ENCODE data around the gene MAN2B2. TPM values are rescaled to one million over a fixed set of nuclear protein-coding genes. Genes with fewer than 3 reads are reported as not detected.

The MAN2B2 gene
- total and polyA plus RNA-seq, 2 of the 4 experiments (the other 2 are of a cell fraction) = 13.4 to 34.1 TPM

DNA sequence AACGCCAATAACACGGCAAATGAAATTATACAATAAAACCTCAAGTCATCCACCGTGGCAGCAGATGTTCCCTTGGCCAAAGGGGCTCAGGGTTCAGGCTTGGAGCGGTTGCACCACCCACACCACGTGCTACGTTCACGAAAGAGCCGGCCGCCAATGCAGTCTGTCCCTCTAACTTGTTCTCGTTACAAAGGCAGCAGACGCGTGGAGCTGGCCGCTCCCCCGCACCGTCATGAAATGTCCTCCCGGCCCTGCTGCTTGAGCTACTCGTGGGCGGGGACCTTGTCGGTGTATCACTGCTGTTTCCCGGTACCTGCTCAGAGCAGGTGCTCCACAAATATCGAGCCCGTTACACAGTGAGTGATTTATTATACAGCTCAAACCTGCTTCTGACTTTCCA lies 36.4 kb upstream of the MAN2B2 start:
- DNase-seq (no peak), ATAC-seq (ENCODE audit: low read depth) (no peak)
- Histone ChIP-seq H4K91ac (ENCODE audit: insufficient read depth, low read depth, low read length) (no peak overlapping the region), H3K14ac (replicated peaks; ENCODE audit: low read depth, low read length) (no peak overlapping the region), H3K23ac (ENCODE audit: low read depth, low read length) (no peak overlapping the region), H3K9me1 (ENCODE audit: insufficient read depth, low read length) (no peaks in the 10 kb centered on the region), H3K27me3 (ENCODE audit: control insufficient read depth, insufficient read depth, low read length) (no peaks in the 10 kb centered on the region; the same call in 1 of the 2 replicates), H3K27ac (ENCODE audit: insufficient read depth, low read length) (no peak overlapping the region), H2BK5ac (ENCODE audit: low read depth, low read length, poor library complexity, severe bottlenecking) (no peak overlapping the region), H3K4ac (ENCODE audit: low read depth, low read length) (no peak overlapping the region), H4K5ac (ENCODE audit: low read depth, low read length) (no peak overlapping the region), H2BK15ac (ENCODE audit: low read depth, low read length) (no peak overlapping the region), H3K18ac (ENCODE audit: low read depth, low read length) (no peak overlapping the region), H2BK20ac (ENCODE audit: low read depth, low read length) (no peak overlapping the region), H2AFZ (replicated peaks; ENCODE audit: low read length, poor library complexity) (no peak overlapping the region), H4K8ac (ENCODE audit: low read depth in 2 of 2, low read length in 2 of 2) (no peak overlapping the region), H2BK120ac (ENCODE audit: low read depth, low read length) (no peak overlapping the region), H3K4me3 (ENCODE audit: insufficient read depth, low read depth, low read length) (no peak overlapping the region), H3K4me2 (ENCODE audit: low read depth, low read length) (no peak overlapping the region), H3K56ac (ENCODE audit: extremely low read depth, insufficient read depth, low read length) (no peak overlapping the region), H3K9me3 (ENCODE audit: control insufficient read depth, insufficient read depth, low read length) (no peaks in the 10 kb centered on the region), H2AK9ac (replicated peaks; ENCODE audit: low read depth, low read length, poor library complexity) (no peak overlapping the region), H3K36me3 (ENCODE audit: control insufficient read depth, insufficient read depth, low read length) (no peaks in the 10 kb centered on the region), H3K4me1 (ENCODE audit: control insufficient read depth, insufficient read depth, low read length) (no peaks in the 10 kb centered on the region), H4K20me1 (ENCODE audit: insufficient read depth, low read length) (no peaks in the 10 kb centered on the region), H3K9ac (ENCODE audit: low read depth, low read length) (no peak overlapping the region), H3K79me1 (ENCODE audit: low read depth in 1 of 2, low read length in 2 of 2) (no peaks in the 10 kb centered on the region), H2AK5ac (ENCODE audit: low read depth, low read length) (no peak overlapping the region)
- in situ Hi-C loops (cut with MboI; ENCODE audit: low sequenced_read_pairs) = no loop called here
- ChIA-PET CTCF (no interaction called here), POLR2A (ENCODE audit: unreplicated experiment) (interaction anchor here (0.6 kb wide), 1 partner anchor 794 kb away, joined by 3 read pairs; no protein-coding TSS in a partner anchor)
- no peak for TF ChIP-seq FOS (IDR thresholded peaks at IDR 0.05; ENCODE audit: low read depth, low read length)
- no peak for TF ChIP-seq CTCF (conservative IDR thresholded peaks at IDR 0.05; ENCODE audit: low read depth, low read length)
- no peak for TF ChIP-seq RFX5 (IDR thresholded peaks at IDR 0.05; ENCODE audit: low read depth, low read length)
- BruUV-seq (replicated peaks) = no TSS peak
- intact Hi-C loops (cut with micrococcal nuclease) = no loop called here
- dilution Hi-C loops (cut with HindIII; ENCODE audit: low sequenced_read_pairs, unreplicated experiment) = no loop called here
- 41% methylated on average over 18 of the region's 22 CpGs; no CpG with 5 or more reads in 1 of the 2 experiments for WGBS, 2 experiments (ENCODE audit: extremely low coverage in 2 of 2, insufficient read length in 1 of 2)

Measured in IMR-90 (cell line).